ENCODE data around the gene GFPT1. TPM values are rescaled to one million over a fixed set of nuclear protein-coding genes. Genes with fewer than 3 reads are reported as not detected.

The GFPT1 gene
- total and polyA plus RNA-seq, 12 donors: 5.5 to 96.5 (median 29.0) TPM

DNA sequence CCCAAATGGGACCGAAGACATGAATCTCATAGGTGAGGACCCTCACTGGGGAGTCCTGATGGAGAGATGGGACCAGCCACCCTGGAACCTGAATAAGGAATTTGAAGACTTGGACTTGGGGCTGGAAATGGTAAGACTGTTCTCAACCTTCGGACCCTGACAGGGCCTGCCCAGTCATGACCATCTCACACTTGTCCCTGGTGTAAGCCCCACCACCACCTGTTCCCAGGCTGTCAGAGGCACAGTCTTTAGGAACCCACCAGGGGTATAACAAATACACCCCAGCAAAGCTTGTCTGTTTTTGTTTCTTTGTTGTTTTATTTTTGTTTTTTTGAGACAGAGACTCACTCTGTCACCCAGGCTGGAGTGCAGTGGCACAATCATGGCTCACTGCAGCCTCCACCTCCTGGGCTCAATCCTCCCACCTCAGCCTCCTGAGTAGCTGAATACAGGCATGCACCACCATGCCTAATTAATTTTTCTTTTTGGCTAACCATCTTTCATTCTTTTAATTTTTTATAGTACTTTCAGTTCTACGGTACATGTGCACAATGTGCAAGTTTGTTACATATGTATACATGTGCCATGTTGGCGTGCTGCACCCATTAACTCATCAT is 106.1 kb downstream of the GFPT1 start:
- 91 to 97% (median 92%) methylated on average over 4 of the region's 4 CpGs for WGBS, 4 donors
- no peaks in the 10 kb centered on the region for H3K27me3 ChIP-seq
- DNase-seq: no peak
- H3K4me1 ChIP-seq (replicated peaks in 1 of 2): no peaks in the 10 kb centered on the region
- intact Hi-C loops (cut with DNase I): no loop called here
- H3K9me3 ChIP-seq (replicated peaks in 1 of 3): no peaks in the 10 kb centered on the region
- no peak overlapping the region for H3K27ac ChIP-seq
- H3K36me3 ChIP-seq (replicated peaks in 1 of 2): no peaks in the 10 kb centered on the region
- no peak for TF ChIP-seq POLR2A (IDR thresholded peaks at IDR 0.05)
- TF ChIP-seq CTCF (IDR thresholded peaks at IDR 0.05): no peak
- H3K4me3 ChIP-seq: no peak overlapping the region

DNA sequence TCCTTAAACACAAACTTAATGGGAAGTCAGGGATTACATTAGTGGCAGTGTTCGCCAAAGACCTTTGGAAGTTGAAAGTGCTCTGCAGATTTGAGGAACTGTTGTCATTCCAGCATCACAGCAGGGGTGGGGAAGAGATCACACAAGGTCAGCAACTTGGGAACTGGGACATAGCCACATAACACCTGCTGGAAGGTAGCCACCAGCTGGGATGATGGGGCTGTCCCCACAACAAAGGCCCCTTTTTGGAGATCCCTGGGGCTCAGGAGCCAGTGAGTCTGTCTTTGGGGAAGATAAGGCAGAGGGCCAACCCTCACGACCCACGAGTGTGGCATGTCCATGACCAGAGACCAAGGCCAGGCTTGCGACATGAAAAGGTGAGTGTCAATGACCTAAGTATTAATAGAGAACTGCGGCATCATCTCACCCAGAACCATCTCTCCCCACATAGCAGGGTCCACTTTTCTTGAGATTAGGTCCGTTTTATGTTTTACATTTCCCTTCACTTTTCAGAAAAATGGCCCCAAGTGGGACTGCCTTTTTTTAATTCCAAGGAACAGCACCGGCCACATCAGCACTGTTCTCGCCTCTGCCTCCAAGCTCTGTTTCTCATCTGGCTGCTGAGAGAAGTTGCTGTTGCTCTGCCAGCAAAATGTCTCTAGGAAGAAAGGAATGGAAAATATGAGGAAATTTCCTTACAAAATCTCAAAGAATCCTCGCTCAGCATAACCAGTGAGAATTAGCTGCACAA is 106.9 kb downstream of the GFPT1 start:
- WGBS, 4 donors: 69 to 76% (median 75%) methylated on average over 7 to 9 of the region's 9 CpGs
- Histone ChIP-seq H3K4me1 (replicated peaks in 1 of 2) (no peaks in the 10 kb centered on the region), H3K27me3 (no peaks in the 10 kb centered on the region), H3K9me3 (replicated peaks in 1 of 3) (no peaks in the 10 kb centered on the region), H3K4me3 (no peak overlapping the region), H3K36me3 (replicated peaks in 1 of 2) (no peaks in the 10 kb centered on the region), H3K27ac (no peak overlapping the region)
- TF ChIP-seq CTCF (IDR thresholded peaks at IDR 0.05): no peak
- no peak for TF ChIP-seq POLR2A (IDR thresholded peaks at IDR 0.05)
- no peak for DNase-seq
- intact Hi-C loops (cut with DNase I): no loop called here

DNA sequence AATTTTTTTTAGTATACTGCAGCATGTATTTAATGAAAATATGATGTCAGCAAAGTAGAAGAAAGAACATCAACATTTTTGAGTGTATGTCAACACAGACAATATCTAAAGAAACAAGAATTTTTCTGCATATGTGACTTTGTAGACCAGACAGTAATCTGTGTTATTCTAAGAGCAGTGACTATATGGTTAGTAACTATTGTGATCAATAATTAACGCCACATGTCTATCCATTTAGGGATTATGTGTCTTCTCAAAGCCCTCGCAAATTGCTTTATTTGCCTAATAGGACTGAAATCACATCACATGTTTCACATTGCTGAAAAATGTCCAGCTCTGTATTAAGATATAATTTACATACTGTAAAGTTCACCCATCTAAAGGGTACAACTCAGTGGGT is 107.8 kb downstream of the GFPT1 start:
- Histone ChIP-seq H3K36me3 (replicated peaks in 1 of 2) (no peaks in the 10 kb centered on the region), H3K4me3 (no peak overlapping the region), H3K27ac (no peak overlapping the region), H3K9me3 (replicated peaks in 1 of 3) (no peaks in the 10 kb centered on the region), H3K27me3 (no peaks in the 10 kb centered on the region), H3K4me1 (replicated peaks in 1 of 2) (no peaks in the 10 kb centered on the region)
- 93 to 100% (median 97%) methylated on average over 2 of the region's 2 CpGs for WGBS, 4 donors
- intact Hi-C loops (cut with DNase I): no loop called here
- no peak for TF ChIP-seq POLR2A (IDR thresholded peaks at IDR 0.05)
- TF ChIP-seq CTCF (IDR thresholded peaks at IDR 0.05): no peak
- DNase-seq: no peak

DNA sequence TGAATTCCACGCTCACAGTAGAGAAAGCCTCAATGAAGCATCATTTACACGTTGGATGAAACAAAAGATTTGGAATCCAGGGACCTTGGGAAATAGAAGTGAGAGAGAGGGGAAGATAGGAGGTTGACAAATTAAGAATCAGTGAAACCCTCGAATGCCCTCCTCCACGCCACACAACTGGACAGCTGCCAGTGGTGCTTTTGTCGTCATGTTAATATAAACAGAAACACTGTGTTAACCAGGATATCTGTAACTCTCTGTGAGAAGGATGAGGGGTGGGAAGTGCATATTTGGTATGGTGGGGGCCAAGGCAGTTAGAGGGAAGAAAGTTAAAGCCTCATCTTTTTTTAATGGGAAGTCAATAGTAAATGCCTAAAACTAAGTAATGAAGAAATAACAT is 108.7 kb downstream of the GFPT1 start:
- intact Hi-C loops (cut with DNase I): no loop called here
- no peaks in the 10 kb centered on the region for H3K27me3 ChIP-seq
- no peaks in the 10 kb centered on the region for H3K9me3 ChIP-seq (replicated peaks in 1 of 3)
- no peak overlapping the region for H3K27ac ChIP-seq
- H3K4me3 ChIP-seq: no peak overlapping the region
- TF ChIP-seq CTCF (IDR thresholded peaks at IDR 0.05) (no peak), POLR2A (IDR thresholded peaks at IDR 0.05) (no peak)
- 37 to 51% (median 48%) methylated on average over 5 of the region's 5 CpGs for WGBS, 4 donors
- no peaks in the 10 kb centered on the region for H3K36me3 ChIP-seq (replicated peaks in 1 of 2)
- no peak for DNase-seq
- H3K4me1 ChIP-seq (replicated peaks in 1 of 2): no peaks in the 10 kb centered on the region

All from adrenal gland (tissue), 12 donors.